NCI-H1930 (cell line): Measurements from ENCODE around the gene ATRN.
A peak's percentile ranks its signal among the peaks of the same experiment; 100 is the strongest.
"Not testable (repeated sequence)": the region's sequence is repeated elsewhere in the genome, so short reads cannot be mapped to it uniquely, and the experiment has no call there.

Experiments
- DNase-seq, 2 experiments: peaks; one replicate each; lab custom pipeline; 2025; lab: John Stamatoyannopoulos, UW

The ATRN gene

GRCh38 chr20:3470627-3471396 is at the start of gene ATRN:
Gene ATRN (plus strand): TSS chr20:3471018. CDS start chr20:3471108, 90 bp downstream.
- DNase-seq, result peak; percentile 79 to 91

GRCh38 chr20:3421985-3422384 is 48.8 kb upstream of the ATRN start:
- no peak for DNase-seq

GRCh38 chr20:3423126-3423525 is 47.7 kb upstream of the ATRN start:
- DNase-seq, result no peak

GRCh38 chr20:3426766-3427165 is 44.1 kb upstream of the ATRN start:
- DNase-seq, result not testable (repeated sequence)

- DNase-seq, result no peak
Observed at GRCh38 chr20:3430376-3431069, 40.3 kb upstream of the ATRN start.

GRCh38 chr20:3431109-3431508 is 39.7 kb upstream of the ATRN start:
- DNase-seq, result no peak

- DNase-seq, result no peak
Observed at GRCh38 chr20:3432844-3433243, 38.0 kb upstream of the ATRN start.

GRCh38 chr20:3433744-3434143 is 37.1 kb upstream of the ATRN start:
- DNase-seq, result no peak

GRCh38 chr20:3434232-3434631 is 36.6 kb upstream of the ATRN start:
- DNase-seq, result no peak

GRCh38 chr20:3436864-3437574 is 33.8 kb upstream of the ATRN start:
- DNase-seq, result no peak

- no peak for DNase-seq
Observed at GRCh38 chr20:3446779-3447178, 24.0 kb upstream of the ATRN start.

- no peak for DNase-seq
Observed at GRCh38 chr20:3447321-3447720, 23.5 kb upstream of the ATRN start.

- DNase-seq, result no peak
Observed at GRCh38 chr20:3449319-3449718, 21.5 kb upstream of the ATRN start.

GRCh38 chr20:3452136-3452535 is 18.7 kb upstream of the ATRN start:
- no peak for DNase-seq

- no peak for DNase-seq
Observed at GRCh38 chr20:3452690-3453089, 18.1 kb upstream of the ATRN start.

GRCh38 chr20:3454831-3455230 is 16.0 kb upstream of the ATRN start:
- DNase-seq, result no peak

GRCh38 chr20:3456648-3457047 is 14.2 kb upstream of the ATRN start:
- no peak for DNase-seq

GRCh38 chr20:3459881-3460307 is 10.9 kb upstream of the ATRN start:
- no peak for DNase-seq

- no peak for DNase-seq
Observed at GRCh38 chr20:3461211-3461771, 9.5 kb upstream of the ATRN start.

GRCh38 chr20:3461911-3462677 is 8.7 kb upstream of the ATRN start:
- no peak for DNase-seq

GRCh38 chr20:3464166-3464565 is 6.7 kb upstream of the ATRN start:
- DNase-seq, result no peak

GRCh38 chr20:3465301-3465700 is 5.5 kb upstream of the ATRN start:
- no peak for DNase-seq
